Measurements from ENCODE around the gene COL23A1.

DNA sequence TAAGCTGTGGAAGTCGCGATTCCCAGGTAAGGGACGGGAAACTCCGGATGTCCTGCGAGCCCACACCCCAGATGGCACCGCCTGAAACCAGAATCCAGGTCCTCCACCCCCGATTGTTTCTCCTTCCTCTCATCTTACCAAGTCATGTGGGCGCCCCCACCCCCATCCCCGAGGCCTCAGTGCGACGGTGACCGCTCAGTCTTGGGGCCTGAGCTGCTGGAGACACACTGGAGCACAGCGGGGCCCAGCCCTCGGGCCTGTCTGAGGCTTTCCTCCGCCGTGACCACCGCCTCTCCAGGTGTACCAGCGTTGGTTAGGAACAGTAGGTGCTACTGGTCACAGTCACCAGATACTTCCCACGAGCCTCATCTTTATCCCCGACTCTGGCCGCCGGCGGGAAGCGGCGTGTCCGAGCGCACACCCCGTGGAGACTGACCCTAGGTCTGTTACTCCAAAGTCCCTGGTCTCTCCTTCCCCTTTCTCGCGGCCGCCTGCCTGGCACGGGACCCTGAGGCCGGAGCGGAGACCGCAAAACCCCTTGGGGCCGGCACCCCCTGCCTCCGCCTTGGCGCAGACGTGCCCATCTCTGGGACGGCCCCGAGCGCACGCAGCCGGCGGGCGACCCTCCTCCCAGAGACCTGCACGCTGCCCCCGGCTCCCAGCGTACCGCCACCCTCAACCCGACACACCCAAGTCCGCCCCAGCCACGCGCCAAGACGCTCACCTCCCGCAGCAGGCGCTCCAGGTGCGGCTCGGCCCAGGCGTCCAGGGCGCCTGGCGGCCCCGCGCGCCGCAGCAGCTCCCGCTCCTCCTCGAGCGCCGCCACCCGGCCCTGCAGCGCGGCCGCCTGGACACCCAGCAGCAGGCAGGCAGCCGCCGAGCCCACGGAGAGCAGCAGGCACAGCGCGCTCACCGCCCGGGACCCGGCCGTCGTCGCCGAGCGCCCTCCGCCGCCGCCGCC lies 733 bp downstream of the COL23A1 start:
- TF ChIP-seq, protein P1, sequence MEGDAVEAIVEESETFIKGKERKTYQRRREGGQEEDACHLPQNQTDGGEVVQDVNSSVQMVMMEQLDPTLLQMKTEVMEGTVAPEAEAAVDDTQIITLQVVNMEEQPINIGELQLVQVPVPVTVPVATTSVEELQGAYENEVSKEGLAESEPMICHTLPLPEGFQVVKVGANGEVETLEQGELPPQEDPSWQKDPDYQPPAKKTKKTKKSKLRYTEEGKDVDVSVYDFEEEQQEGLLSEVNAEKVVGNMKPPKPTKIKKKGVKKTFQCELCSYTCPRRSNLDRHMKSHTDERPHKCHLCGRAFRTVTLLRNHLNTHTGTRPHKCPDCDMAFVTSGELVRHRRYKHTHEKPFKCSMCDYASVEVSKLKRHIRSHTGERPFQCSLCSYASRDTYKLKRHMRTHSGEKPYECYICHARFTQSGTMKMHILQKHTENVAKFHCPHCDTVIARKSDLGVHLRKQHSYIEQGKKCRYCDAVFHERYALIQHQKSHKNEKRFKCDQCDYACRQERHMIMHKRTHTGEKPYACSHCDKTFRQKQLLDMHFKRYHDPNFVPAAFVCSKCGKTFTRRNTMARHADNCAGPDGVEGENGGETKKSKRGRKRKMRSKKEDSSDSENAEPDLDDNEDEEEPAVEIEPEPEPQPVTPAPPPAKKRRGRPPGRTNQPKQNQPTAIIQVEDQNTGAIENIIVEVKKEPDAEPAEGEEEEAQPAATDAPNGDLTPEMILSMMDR (IDR thresholded peaks at IDR 0.05; ENCODE audit: low read length): no peak
- TF ChIP-seq EZH2 (optimal IDR thresholded peaks at IDR 0.05; ENCODE audit: low read depth, low read length): no peak

Data from MM.1S (cell line).